Keratinocyte (primary cell): ENCODE measurements around the gene SLC2A4.

ENCODE experiments used
- CTCF ChIP-seq, 3 experiments: IDR thresholded peaks in 1 of 3; conservative IDR thresholded peaks in 1 of 3; optimal IDR thresholded peaks in 1 of 3; 2 replicates in 2 of 3; 3 replicates in 1 of 3; pipeline versions ENCODE3 to v1.5.1; 2011; ENCODE audit warnings: low read length in 3 of 3, mild to moderate bottlenecking in 3 of 3, moderate library complexity in 2 of 3, control low read depth in 1 of 3, inconsistent platforms in 1 of 3; ENCODE audit not compliant: insufficient read depth in 2 of 3; ENCODE audit errors: extremely low read depth in 1 of 3
- EZH2 ChIP-seq: IDR thresholded peaks from one replicate; pipeline ENCODE4 v1.6.1; 2012; ENCODE audit warnings: inconsistent platforms, mild to moderate bottlenecking, low read length, moderate library complexity

- TF ChIP-seq EZH2 (no peak), CTCF (optimal IDR thresholded peaks at IDR 0.05 in 1 of 3, IDR thresholded peaks at IDR 0.05 in 1 of 3, conservative IDR thresholded peaks at IDR 0.05 in 1 of 3; ENCODE audit: extremely low read depth in 1 of 3, insufficient read depth in 2 of 3, low read length in 3 of 3) (no peak)
Measured at GRCh38 chr17:7241090-7241733, 40.3 kb upstream of the SLC2A4 start.
